MM.1S (cell line): ENCODE measurements around the gene ZNF763.
"Not testable (repeated sequence)": the region's sequence is repeated elsewhere in the genome, so short reads cannot be mapped to it uniquely, and the experiment has no call there.

Experiments used
- DNase-seq: peaks from one replicate; pipeline ENCODE4 v3.0.0-alpha.2; 2015
- H2AFZ ChIP-seq: fragments of 300-600 bp; sonication (generic); 2 replicates; pipeline ENCODE4 v1.6.0; 2016; ENCODE audit warnings: antibody characterized with exemption, low read length
- H3F3A ChIP-seq: fragments of 300-600 bp; sonication (generic); 2 replicates; pipeline ENCODE4 v1.6.1; 2016; ENCODE audit warnings: mild to moderate bottlenecking, antibody characterized with exemption, low read length, moderate library complexity, mixed read lengths; ENCODE audit not compliant: insufficient read depth
- H3K27ac ChIP-seq: fragments of 300-600 bp; sonication (generic); 2 replicates; pipeline ENCODE4 v1.5.1; 2016; ENCODE audit warnings: mild to moderate bottlenecking, low read length
- H3K27me3 ChIP-seq: fragments of 300-600 bp; sonication (generic); replicated peaks from 2 replicates; pipeline ENCODE4 v1.6.0; 2016; ENCODE audit warnings: low read length; ENCODE audit not compliant: insufficient read depth
- H3K36me3 ChIP-seq: fragments of 300-600 bp; sonication (generic); replicated peaks from 2 replicates; pipeline ENCODE4 v1.6.1; 2016; ENCODE audit warnings: mild to moderate bottlenecking, low read length, mixed read lengths; ENCODE audit not compliant: insufficient read depth
- H3K4me1 ChIP-seq: fragments of 300-600 bp; sonication (generic); 2 replicates; pipeline ENCODE4 v1.6.1; 2016; ENCODE audit warnings: low read length, mixed read lengths
- H3K4me2 ChIP-seq: fragments of 300-600 bp; sonication (generic); 2 replicates; pipeline ENCODE4 v1.6.0; 2016; ENCODE audit warnings: low read depth, low read length
- H3K4me3 ChIP-seq: fragments of 300-600 bp; sonication (generic); 2 replicates; pipeline ENCODE4 v1.5.1; 2016; ENCODE audit warnings: low read length, mixed read lengths
- H3K79me2 ChIP-seq: fragments of 300-600 bp; sonication (generic); 2 replicates; pipeline ENCODE4 v1.6.1; 2016; ENCODE audit warnings: mixed run types, low read length, mixed read lengths
- H3K9ac ChIP-seq: fragments of 300-600 bp; sonication (generic); 2 replicates; pipeline ENCODE4 v1.6.1; 2016; ENCODE audit warnings: low read length, mixed read lengths
- H3K9me2 ChIP-seq: fragments of 300-600 bp; sonication (generic); replicated peaks from 2 replicates; pipeline ENCODE4 v1.6.1; 2016; ENCODE audit warnings: mild to moderate bottlenecking, low read length, mixed read lengths; ENCODE audit not compliant: insufficient read depth
- H3K9me3 ChIP-seq: fragments of 300-600 bp; sonication (generic); replicated peaks from 2 replicates; pipeline ENCODE4 v1.6.1; 2016; ENCODE audit warnings: mild to moderate bottlenecking, low read length, mixed read lengths; ENCODE audit not compliant: insufficient read depth
- H4K20me1 ChIP-seq: fragments of 300-600 bp; sonication (generic); 2 replicates; pipeline ENCODE4 v1.6.1; 2016; ENCODE audit warnings: mild to moderate bottlenecking, low read length, moderate library complexity, mixed read lengths; ENCODE audit not compliant: insufficient read depth
- EZH2 ChIP-seq: fragments of 300-600 bp; sonication (generic); optimal IDR thresholded peaks from 2 replicates; pipeline ENCODE3; 2017; ENCODE audit warnings: low read depth, mild to moderate bottlenecking, antibody characterized with exemption, low read length, mixed read lengths
- EZH2phosphoT487 ChIP-seq: fragments of 300-600 bp; sonication (generic); IDR thresholded peaks from 2 replicates; pipeline ENCODE4 v1.6.1; 2018; ENCODE audit warnings: antibody characterized with exemption, low read length
- TF ChIP-seq, protein P1 (sequence below): fragments of 300-600 bp; sonication (generic); IDR thresholded peaks from 2 replicates; pipeline ENCODE4 v1.5.1; 2016; ENCODE audit warnings: antibody characterized with exemption, low read length, mixed read lengths

ZNF763 gene

DNA sequence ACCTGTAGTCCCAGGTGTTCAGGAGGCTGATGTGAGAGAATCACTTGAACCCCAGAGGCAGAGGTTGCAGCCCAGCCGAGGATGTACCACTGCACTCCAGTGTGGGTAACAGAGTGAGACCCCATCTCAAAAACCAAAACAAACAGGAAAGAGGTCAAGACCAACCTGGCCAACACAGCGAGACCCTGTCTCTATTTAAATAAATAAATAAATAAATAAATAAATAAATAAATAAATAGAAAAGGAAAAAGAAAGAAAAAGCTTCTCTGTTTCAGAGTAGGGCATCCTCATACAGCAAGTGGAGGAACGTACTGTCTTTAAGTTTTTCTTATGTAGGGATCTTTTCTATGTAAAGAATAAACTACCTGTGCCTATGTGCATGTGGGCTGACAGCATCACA lies 37.6 kb upstream of the ZNF763 start:
- no peaks in the 10 kb centered on the region; the same call in 1 of the 2 replicates for H3K36me3 ChIP-seq
- H3K9me2 ChIP-seq = no peaks in the 10 kb centered on the region
- H3K27ac ChIP-seq = no peak overlapping the region
- peaks cover 45% of the 10 kb centered on the region for H3K79me2 ChIP-seq
- no peaks in the 10 kb centered on the region for H4K20me1 ChIP-seq
- no peaks in the 10 kb centered on the region for H3K27me3 ChIP-seq
- H3K4me3 ChIP-seq = no peak overlapping the region
- H3K9me3 ChIP-seq = no peaks in the 10 kb centered on the region
- H2AFZ ChIP-seq = no peak overlapping the region
- no peak for TF ChIP-seq EZH2
- TF ChIP-seq, protein P1, sequence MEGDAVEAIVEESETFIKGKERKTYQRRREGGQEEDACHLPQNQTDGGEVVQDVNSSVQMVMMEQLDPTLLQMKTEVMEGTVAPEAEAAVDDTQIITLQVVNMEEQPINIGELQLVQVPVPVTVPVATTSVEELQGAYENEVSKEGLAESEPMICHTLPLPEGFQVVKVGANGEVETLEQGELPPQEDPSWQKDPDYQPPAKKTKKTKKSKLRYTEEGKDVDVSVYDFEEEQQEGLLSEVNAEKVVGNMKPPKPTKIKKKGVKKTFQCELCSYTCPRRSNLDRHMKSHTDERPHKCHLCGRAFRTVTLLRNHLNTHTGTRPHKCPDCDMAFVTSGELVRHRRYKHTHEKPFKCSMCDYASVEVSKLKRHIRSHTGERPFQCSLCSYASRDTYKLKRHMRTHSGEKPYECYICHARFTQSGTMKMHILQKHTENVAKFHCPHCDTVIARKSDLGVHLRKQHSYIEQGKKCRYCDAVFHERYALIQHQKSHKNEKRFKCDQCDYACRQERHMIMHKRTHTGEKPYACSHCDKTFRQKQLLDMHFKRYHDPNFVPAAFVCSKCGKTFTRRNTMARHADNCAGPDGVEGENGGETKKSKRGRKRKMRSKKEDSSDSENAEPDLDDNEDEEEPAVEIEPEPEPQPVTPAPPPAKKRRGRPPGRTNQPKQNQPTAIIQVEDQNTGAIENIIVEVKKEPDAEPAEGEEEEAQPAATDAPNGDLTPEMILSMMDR = no peak
- no peak for TF ChIP-seq EZH2phosphoT487
- no peak overlapping the region for H3K9ac ChIP-seq
- H3K4me1 ChIP-seq = no peaks in the 10 kb centered on the region
- no peak overlapping the region for H3K4me2 ChIP-seq
- DNase-seq = no peak
- peaks cover 6% of the 10 kb centered on the region for H3F3A ChIP-seq

DNA sequence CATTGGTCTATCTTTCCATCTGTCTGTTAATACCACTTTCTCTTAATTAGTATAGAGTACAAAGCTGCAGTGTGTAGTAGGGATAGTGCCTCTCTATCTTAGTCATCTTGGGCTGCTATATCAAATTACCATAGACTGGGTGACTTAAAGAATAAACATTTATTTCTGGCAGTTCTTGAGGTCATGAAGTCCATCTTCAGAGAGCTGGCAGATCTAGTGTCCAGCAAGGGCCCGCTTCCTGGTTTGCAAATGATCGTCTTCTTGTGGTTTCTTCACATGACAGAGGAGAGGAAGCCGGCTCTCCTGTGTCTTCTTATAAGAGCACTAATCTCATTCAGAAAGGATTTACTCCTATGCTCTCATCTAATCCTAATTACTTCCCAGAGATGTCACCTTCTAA lies 33.8 kb upstream of the ZNF763 start:
- Histone ChIP-seq H3K27ac (no peak overlapping the region), H3K9me3 (no peaks in the 10 kb centered on the region), H3K9me2 (no peaks in the 10 kb centered on the region), H3K36me3 (no peaks in the 10 kb centered on the region; the same call in 1 of the 2 replicates), H4K20me1 (no peaks in the 10 kb centered on the region), H3K79me2 (peaks cover 51% of the 10 kb centered on the region), H3K4me2 (no peak overlapping the region), H2AFZ (no peak overlapping the region), H3K9ac (no peak overlapping the region), H3F3A (no peaks in the 10 kb centered on the region), H3K27me3 (no peaks in the 10 kb centered on the region), H3K4me3 (no peak overlapping the region), H3K4me1 (no peaks in the 10 kb centered on the region)
- no peak for TF ChIP-seq EZH2phosphoT487
- no peak for TF ChIP-seq EZH2
- TF ChIP-seq, protein P1 = no peak
- no peak for DNase-seq

DNA sequence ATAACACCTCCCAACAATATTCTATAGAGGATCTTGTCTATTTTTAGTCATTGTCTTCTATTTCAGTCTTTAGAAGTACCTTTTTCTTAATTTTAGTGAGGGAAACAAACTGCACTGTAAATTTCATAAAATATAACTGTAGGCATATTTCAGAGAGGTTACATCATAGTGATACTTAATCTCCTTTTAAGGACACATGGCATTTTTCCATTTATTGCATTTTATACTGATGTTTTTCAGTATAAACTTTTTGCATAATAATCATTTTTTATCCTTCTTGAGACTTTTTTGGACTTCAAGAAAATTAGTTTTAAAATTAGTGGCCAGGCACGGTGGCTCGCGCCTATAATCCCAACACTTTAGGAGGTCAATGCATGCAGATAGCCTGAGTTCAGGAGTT lies 33.3 kb upstream of the ZNF763 start:
- Histone ChIP-seq H3K36me3 (no peaks in the 10 kb centered on the region; the same call in 1 of the 2 replicates), H3K79me2 (peaks cover 47% of the 10 kb centered on the region), H3K27ac (no peak overlapping the region)

DNA sequence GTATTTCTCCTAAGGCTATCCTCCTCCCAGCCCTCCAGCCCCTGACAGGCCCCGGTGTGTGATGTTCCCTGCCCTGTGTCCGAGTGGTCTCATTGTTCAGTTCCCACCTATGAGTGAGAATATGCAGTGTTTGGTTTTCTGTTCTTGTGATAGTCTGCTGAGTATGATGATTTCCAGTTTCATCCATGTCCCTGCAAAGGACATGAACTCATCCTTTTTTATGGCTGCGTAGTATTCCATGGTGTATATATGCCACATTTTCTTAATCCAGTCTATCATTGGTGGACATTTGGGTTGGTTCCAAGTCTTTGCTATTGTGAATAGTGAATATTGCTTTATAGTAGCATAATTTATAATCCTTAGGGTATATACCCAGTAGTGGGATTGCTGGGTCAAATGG lies 29.0 kb upstream of the ZNF763 start:
- not testable (repeated sequence) for H3K9me2 ChIP-seq, H3K27me3 ChIP-seq, H3K4me3 ChIP-seq, H3K4me2 ChIP-seq, H3K9ac ChIP-seq, H3K4me1 ChIP-seq, H3K27ac ChIP-seq, H3K36me3 ChIP-seq, DNase-seq, H2AFZ ChIP-seq, H3F3A ChIP-seq, H3K9me3 ChIP-seq, H4K20me1 ChIP-seq
- peaks cover 45% of the 10 kb centered on the region for H3K79me2 ChIP-seq

More for the DNA sequence above, 33.3 kb upstream of the ZNF763 start:
- H3K9ac ChIP-seq = no peak overlapping the region
- TF ChIP-seq EZH2 (no peak), EZH2phosphoT487 (no peak)
- TF ChIP-seq, protein P1 = no peak
- no peak overlapping the region for H3K4me2 ChIP-seq
- H3K4me1 ChIP-seq = no peaks in the 10 kb centered on the region
- H3K27me3 ChIP-seq = no peaks in the 10 kb centered on the region
- DNase-seq = no peak
- no peak overlapping the region for H3K4me3 ChIP-seq
- H3K9me3 ChIP-seq = no peaks in the 10 kb centered on the region
- no peaks in the 10 kb centered on the region for H3F3A ChIP-seq
- H2AFZ ChIP-seq = no peak overlapping the region
- H3K9me2 ChIP-seq = no peaks in the 10 kb centered on the region
- no peaks in the 10 kb centered on the region for H4K20me1 ChIP-seq

DNA sequence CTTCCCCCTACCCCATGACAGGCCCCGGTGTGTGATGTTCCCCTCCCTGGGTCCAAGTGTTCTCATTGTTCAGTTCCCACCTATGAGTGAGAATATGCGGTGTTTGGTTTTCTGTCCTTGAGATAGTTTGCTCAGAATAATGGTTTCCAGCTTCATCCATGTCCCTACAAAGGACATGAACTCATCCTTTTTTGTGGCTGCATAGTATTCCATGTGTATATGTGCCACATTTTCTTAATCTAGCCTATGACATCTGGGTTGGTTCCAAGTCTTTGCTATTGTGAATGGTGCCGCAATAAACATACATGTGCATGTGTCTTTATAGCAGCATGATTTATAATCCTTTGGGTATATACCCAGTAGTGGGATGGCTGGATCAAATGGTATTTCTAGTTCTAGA lies 26.5 kb upstream of the ZNF763 start:
- H3K36me3 ChIP-seq = peaks cover 11% of the 10 kb centered on the region

More for the DNA sequence above, 26.5 kb upstream of the ZNF763 start:
- peaks cover 49% of the 10 kb centered on the region for H3K79me2 ChIP-seq
- H3K9me3 ChIP-seq, H3K27ac ChIP-seq, H3K27me3 ChIP-seq, H2AFZ ChIP-seq, H3K4me2 ChIP-seq, H3F3A ChIP-seq, H3K4me1 ChIP-seq, H3K4me3 ChIP-seq, H3K9ac ChIP-seq, H4K20me1 ChIP-seq, DNase-seq, H3K9me2 ChIP-seq: not testable (repeated sequence)
